ENCODE results near the gene ETV7.
"Not testable (repeated sequence)": the region's sequence is repeated elsewhere in the genome, so short reads cannot be mapped to it uniquely, and the experiment has no call there.

Gene ETV7

GRCh38 chr6:36339146-36339545 is 48.3 kb downstream of the ETV7 start:
- no peak for DNase-seq (ENCODE audit: low read depth)

GRCh38 chr6:36338223-36338622 is 49.2 kb downstream of the ETV7 start:
- not testable (repeated sequence) for DNase-seq (ENCODE audit: low read depth)

GRCh38 chr6:36337814-36338213 is 49.7 kb downstream of the ETV7 start:
- no peak for DNase-seq (ENCODE audit: low read depth)

GRCh38 chr6:36336779-36337241 is 50.7 kb downstream of the ETV7 start, which contains the start of gene BNIP5:
BNIP5 (minus strand) TSS chr6:36336888; CDS start chr6:36330690, 6,198 bp downstream.
- no peak for DNase-seq (ENCODE audit: low read depth)

- no peak for DNase-seq (ENCODE audit: low read depth)
These were observed 51.2 kb downstream of the ETV7 start for GRCh38 chr6:36336208-36336710.

- DNase-seq (ENCODE audit: low read depth): no peak
These were observed 51.8 kb downstream of the ETV7 start for GRCh38 chr6:36335465-36336207.

- DNase-seq (ENCODE audit: low read depth): no peak
These were observed 52.5 kb downstream of the ETV7 start for GRCh38 chr6:36334832-36335459.

GRCh38 chr6:36333931-36334725 is 53.3 kb downstream of the ETV7 start:
- DNase-seq (ENCODE audit: low read depth): no peak

- no peak for DNase-seq (ENCODE audit: low read depth)
These were observed 54.1 kb downstream of the ETV7 start for GRCh38 chr6:36333171-36333895.

- DNase-seq (ENCODE audit: low read depth): no peak
These were observed 56.1 kb downstream of the ETV7 start for GRCh38 chr6:36331381-36331780.

GRCh38 chr6:36330366-36330765 is 57.1 kb downstream of the ETV7 start:
- no peak for DNase-seq (ENCODE audit: low read depth)

- DNase-seq (ENCODE audit: low read depth): no peak
These were observed 57.6 kb downstream of the ETV7 start for GRCh38 chr6:36329798-36330291.

GRCh38 chr6:36328600-36328999 is 58.9 kb downstream of the ETV7 start:
- DNase-seq (ENCODE audit: low read depth): no peak

GRCh38 chr6:36327919-36328236 is 59.6 kb downstream of the ETV7 start:
- no peak for DNase-seq (ENCODE audit: low read depth)

- no peak for DNase-seq (ENCODE audit: low read depth)
These were observed 60.1 kb downstream of the ETV7 start for GRCh38 chr6:36327226-36327918.

GRCh38 chr6:36326356-36326995 is 61.0 kb downstream of the ETV7 start:
- DNase-seq (ENCODE audit: low read depth): no peak

GRCh38 chr6:36324715-36325114 is 62.8 kb downstream of the ETV7 start:
- DNase-seq (ENCODE audit: low read depth): no peak

GRCh38 chr6:36324191-36324590 is 63.3 kb downstream of the ETV7 start:
- no peak for DNase-seq (ENCODE audit: low read depth)

- no peak for DNase-seq (ENCODE audit: low read depth)
These were observed 64.4 kb downstream of the ETV7 start for GRCh38 chr6:36323062-36323461.

GRCh38 chr6:36322591-36322990 is 64.9 kb downstream of the ETV7 start:
- DNase-seq (ENCODE audit: low read depth): no peak

GRCh38 chr6:36320475-36320874 is 67.0 kb downstream of the ETV7 start:
- DNase-seq (ENCODE audit: low read depth): no peak
